Vagina (tissue), 2 donors: ENCODE data around the gene TLE4. TPM values are rescaled to one million over a fixed set of nuclear protein-coding genes. Genes with fewer than 3 reads are reported as not detected.

Source experiments
- DNase-seq, 2 donors: peaks; one replicate each; pipeline ENCODE4 v3.0.0-alpha.2; 2017; ENCODE audit errors: extremely low spot score in 2 of 2
- H3K27ac ChIP-seq: fragments of 200-600 bp; sonication (generic); one replicate; pipeline ENCODE4 v1.5.1; 2019
- H3K27me3 ChIP-seq: fragments of 200-600 bp; sonication (generic); one replicate; pipeline ENCODE4 v1.5.1; 2019
- H3K36me3 ChIP-seq, 2 donors: fragments of 200-600 bp; sonication (generic); one replicate each; pipeline ENCODE4 v1.5.1; 2017 to 2019
- H3K4me1 ChIP-seq: fragments of 200-600 bp; sonication (generic); one replicate; pipeline ENCODE4 v1.5.1; 2019
- H3K4me3 ChIP-seq, 2 donors: fragments of 200-600 bp; sonication (generic); 1 replicate in 1 of 2; 2 replicates in 1 of 2; pipeline ENCODE4 v1.5.1; 2016 to 2019
- H3K9me3 ChIP-seq: fragments of 200-600 bp; sonication (generic); one replicate; pipeline ENCODE4 v1.5.1; 2019
- POLR2A ChIP-seq, 2 donors: fragments of 450-650 bp; IDR thresholded peaks; one replicate each; pipeline ENCODE4 v1.6.1; 2017; ENCODE audit warnings: antibody characterized with exemption in 2 of 2, mild to moderate bottlenecking in 2 of 2, moderate library complexity in 2 of 2
- POLR2AphosphoS5 ChIP-seq, 2 donors: sonication (generic); formaldehyde crosslinking; IDR thresholded peaks; one replicate each; pipeline ENCODE4 v1.9.0; 2017; ENCODE audit warnings: antibody characterized with exemption in 2 of 2, mild to moderate bottlenecking in 2 of 2, low read depth in 1 of 2; ENCODE audit not compliant: insufficient read depth in 1 of 2
- intact Hi-C: fragments of 100-400 bp; cut with DNase I; formaldehyde crosslinking; loops from one replicate; pipeline ENCODE4 v1.15.1; 2023
- total RNA-seq: library from RNA; depleted of rRNA; stranded (reverse); fragments of >200 nt; gene quantifications from one replicate; pipeline ENCODE4 v1.2.3, GENCODE V29; 2016
- TF ChIP-seq, protein P1 (sequence below), 3 experiments: fragments of 450-650 bp in 2 of 3; fragments of 200-600 bp in 1 of 3; sonication (generic) in 1 of 3; IDR thresholded peaks; one replicate each; pipeline ENCODE4 v1.5.1; 2017 to 2019; ENCODE audit warnings: antibody characterized with exemption in 3 of 3, mild to moderate bottlenecking in 2 of 3, moderate library complexity in 2 of 3

Gene TLE4
- total RNA-seq, 1 donor from 2014 or later, result 49.8 TPM

DNA sequence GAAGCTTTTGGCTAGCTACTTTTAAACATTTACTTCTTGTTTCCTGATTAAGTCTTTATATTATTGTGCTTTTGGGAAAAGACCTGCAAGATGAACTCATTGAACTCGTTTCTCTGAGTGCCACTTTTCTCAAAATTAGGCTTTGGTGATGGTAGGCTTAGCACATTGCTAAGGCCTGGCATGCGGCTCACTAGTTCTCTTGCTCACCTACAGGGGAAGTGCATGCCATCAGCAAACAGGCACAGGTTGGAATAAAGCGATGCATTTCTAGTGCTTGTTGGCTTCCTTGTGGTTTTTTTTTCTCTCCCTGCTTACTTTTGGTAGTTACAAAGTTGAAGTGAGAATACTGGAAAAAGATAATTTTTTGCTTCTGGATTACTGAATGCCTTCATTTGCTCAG is 41.4 kb downstream of the TLE4 start:
- DNase-seq, result no peak
- intact Hi-C loops, result no loop called here
- H3K36me3 ChIP-seq, result no peaks in the 10 kb centered on the region
- peaks cover 49% of the 10 kb centered on the region for H3K4me1 ChIP-seq
- no peaks in the 10 kb centered on the region for H3K27me3 ChIP-seq
- H3K9me3 ChIP-seq, result no peaks in the 10 kb centered on the region
- H3K4me3 ChIP-seq, result no peak overlapping the region
- H3K27ac ChIP-seq, result no peak overlapping the region
- TF ChIP-seq, protein P1, sequence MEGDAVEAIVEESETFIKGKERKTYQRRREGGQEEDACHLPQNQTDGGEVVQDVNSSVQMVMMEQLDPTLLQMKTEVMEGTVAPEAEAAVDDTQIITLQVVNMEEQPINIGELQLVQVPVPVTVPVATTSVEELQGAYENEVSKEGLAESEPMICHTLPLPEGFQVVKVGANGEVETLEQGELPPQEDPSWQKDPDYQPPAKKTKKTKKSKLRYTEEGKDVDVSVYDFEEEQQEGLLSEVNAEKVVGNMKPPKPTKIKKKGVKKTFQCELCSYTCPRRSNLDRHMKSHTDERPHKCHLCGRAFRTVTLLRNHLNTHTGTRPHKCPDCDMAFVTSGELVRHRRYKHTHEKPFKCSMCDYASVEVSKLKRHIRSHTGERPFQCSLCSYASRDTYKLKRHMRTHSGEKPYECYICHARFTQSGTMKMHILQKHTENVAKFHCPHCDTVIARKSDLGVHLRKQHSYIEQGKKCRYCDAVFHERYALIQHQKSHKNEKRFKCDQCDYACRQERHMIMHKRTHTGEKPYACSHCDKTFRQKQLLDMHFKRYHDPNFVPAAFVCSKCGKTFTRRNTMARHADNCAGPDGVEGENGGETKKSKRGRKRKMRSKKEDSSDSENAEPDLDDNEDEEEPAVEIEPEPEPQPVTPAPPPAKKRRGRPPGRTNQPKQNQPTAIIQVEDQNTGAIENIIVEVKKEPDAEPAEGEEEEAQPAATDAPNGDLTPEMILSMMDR (IDR thresholded peaks at IDR 0.05), result no peak
- TF ChIP-seq POLR2A (IDR thresholded peaks at IDR 0.05) (no peak), POLR2AphosphoS5 (IDR thresholded peaks at IDR 0.05; ENCODE audit: insufficient read depth in 1 of 2, low read depth in 1 of 2) (no peak)

DNA sequence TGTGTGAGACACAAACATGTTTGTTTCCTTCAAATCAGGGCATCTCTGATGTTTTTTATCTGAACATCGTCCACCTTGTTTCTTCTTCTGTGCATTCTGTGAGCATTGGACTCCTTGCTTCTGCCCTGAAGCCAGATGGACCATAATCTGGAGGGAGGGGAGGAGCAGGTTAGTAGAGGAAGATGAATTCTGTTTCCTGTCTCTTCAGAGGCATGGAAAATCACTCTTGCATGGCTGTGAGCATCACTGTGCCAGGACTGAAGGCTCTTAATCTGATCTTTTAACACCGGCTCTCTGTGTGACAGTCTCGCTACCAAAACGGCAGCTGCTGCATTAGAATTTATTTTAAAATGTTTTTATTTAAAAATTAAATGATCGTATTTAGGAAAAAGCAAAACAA is 43.3 kb downstream of the TLE4 start:
- no peak for DNase-seq
- intact Hi-C loops, result no loop called here
- H3K9me3 ChIP-seq, result no peaks in the 10 kb centered on the region
- no peak overlapping the region for H3K4me3 ChIP-seq
- H3K4me1 ChIP-seq, result peaks cover 49% of the 10 kb centered on the region
- TF ChIP-seq POLR2AphosphoS5 (IDR thresholded peaks at IDR 0.05; ENCODE audit: insufficient read depth in 1 of 2, low read depth in 1 of 2), result no peak
- TF ChIP-seq POLR2A (IDR thresholded peaks at IDR 0.05), result no peak
- TF ChIP-seq, protein P1 (IDR thresholded peaks at IDR 0.05), result no peak
- H3K27me3 ChIP-seq, result no peaks in the 10 kb centered on the region
- no peaks in the 10 kb centered on the region for H3K36me3 ChIP-seq
- H3K27ac ChIP-seq, result no peak overlapping the region

GRCh38 chr9:79616013-79616412 is 44.2 kb downstream of the TLE4 start:
- H3K27ac ChIP-seq, result no peak overlapping the region
- no peaks in the 10 kb centered on the region for H3K27me3 ChIP-seq
- TF ChIP-seq POLR2AphosphoS5 (IDR thresholded peaks at IDR 0.05; ENCODE audit: insufficient read depth in 1 of 2, low read depth in 1 of 2) (no peak), POLR2A (IDR thresholded peaks at IDR 0.05) (no peak)
- TF ChIP-seq, protein P1 (IDR thresholded peaks at IDR 0.05), result no peak
- no peaks in the 10 kb centered on the region for H3K9me3 ChIP-seq
- H3K36me3 ChIP-seq, result no peaks in the 10 kb centered on the region
- intact Hi-C loops, result no loop called here
- no peak overlapping the region for H3K4me3 ChIP-seq
- peaks cover 45% of the 10 kb centered on the region for H3K4me1 ChIP-seq
- DNase-seq, result no peak

GRCh38 chr9:79616971-79617370 is 45.2 kb downstream of the TLE4 start:
- Histone ChIP-seq H3K9me3 (no peaks in the 10 kb centered on the region), H3K4me1 (peaks cover 38% of the 10 kb centered on the region), H3K27ac (no peak overlapping the region), H3K36me3 (no peaks in the 10 kb centered on the region), H3K4me3 (no peak overlapping the region), H3K27me3 (no peaks in the 10 kb centered on the region)
- intact Hi-C loops, result no loop called here
- DNase-seq, result no peak
- TF ChIP-seq, protein P1 (IDR thresholded peaks at IDR 0.05), result no peak
- TF ChIP-seq POLR2A (IDR thresholded peaks at IDR 0.05) (no peak), POLR2AphosphoS5 (IDR thresholded peaks at IDR 0.05; ENCODE audit: insufficient read depth in 1 of 2, low read depth in 1 of 2) (no peak)

DNA sequence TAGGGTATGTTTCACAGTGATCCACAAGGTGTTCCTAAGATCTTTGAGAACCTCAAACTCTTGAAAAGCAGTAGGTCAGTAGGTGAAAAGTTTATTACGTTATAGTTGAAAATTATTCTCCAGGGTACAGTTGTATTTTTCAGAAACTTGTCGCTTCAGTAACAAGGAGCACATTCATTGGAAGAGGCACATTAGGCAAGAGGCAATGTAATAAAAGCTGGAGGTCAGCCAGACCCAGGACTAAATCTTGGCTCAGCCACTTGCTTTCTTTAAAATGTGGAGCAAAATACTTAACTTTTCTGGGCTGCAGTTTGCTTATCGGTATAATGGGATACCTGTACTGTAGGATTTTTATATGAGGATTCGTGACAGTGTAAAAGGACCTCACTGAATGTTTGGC is 45.6 kb downstream of the TLE4 start:
- H3K27ac ChIP-seq, result no peak overlapping the region
- TF ChIP-seq POLR2AphosphoS5 (IDR thresholded peaks at IDR 0.05; ENCODE audit: insufficient read depth in 1 of 2, low read depth in 1 of 2), result no peak
- H3K36me3 ChIP-seq, result no peaks in the 10 kb centered on the region
- peaks cover 34% of the 10 kb centered on the region for H3K4me1 ChIP-seq
- no peaks in the 10 kb centered on the region for H3K9me3 ChIP-seq
- intact Hi-C loops, result no loop called here
- no peaks in the 10 kb centered on the region for H3K27me3 ChIP-seq
- H3K4me3 ChIP-seq, result no peak overlapping the region
- DNase-seq, result no peak
